KMS-11 (cell line): ENCODE data around the gene FOXR1.
A peak's percentile ranks its signal among the peaks of the same experiment; 100 is the strongest.

ENCODE experiments used
- H2AFZ ChIP-seq: fragments of 200-600 bp; sonication (generic); 2 replicates; pipeline ENCODE4 v1.6.1; 2016; ENCODE audit warnings: antibody characterized with exemption, mixed run types, low read depth
- H3K27ac ChIP-seq: fragments of 200-600 bp; sonication (generic); 2 replicates; pipeline ENCODE4 v1.6.1; 2016; ENCODE audit warnings: mild to moderate bottlenecking, mixed run types
- H3K27me3 ChIP-seq: fragments of 200-600 bp; sonication (generic); 2 replicates; pipeline ENCODE4 v1.6.1; 2017; ENCODE audit warnings: mild to moderate bottlenecking, low read depth, mixed run types, moderate library complexity; ENCODE audit not compliant: insufficient read depth
- H3K36me3 ChIP-seq: fragments of 200-600 bp; sonication (generic); 2 replicates; pipeline ENCODE4 v1.6.1; 2017; ENCODE audit warnings: mild to moderate bottlenecking, mixed run types; ENCODE audit not compliant: insufficient read depth
- H3K4me1 ChIP-seq: fragments of 200-600 bp; sonication (generic); 2 replicates; pipeline ENCODE4 v1.6.1; 2016; ENCODE audit warnings: mild to moderate bottlenecking, low read depth, mixed run types; ENCODE audit not compliant: poor library complexity, severe bottlenecking
- H3K4me2 ChIP-seq: fragments of 200-600 bp; sonication (generic); 2 replicates; pipeline ENCODE4 v1.7.0; 2016; ENCODE audit warnings: mild to moderate bottlenecking, mixed run types
- H3K4me3 ChIP-seq: fragments of 200-600 bp; sonication (generic); IDR thresholded peaks from 2 replicates; pipeline ENCODE4 v1.6.1; 2017; ENCODE audit warnings: low read depth, low read length, mixed read lengths; ENCODE audit not compliant: insufficient read depth
- H3K79me2 ChIP-seq: fragments of 200-600 bp; sonication (generic); 2 replicates; pipeline ENCODE4 v1.6.1; 2016; ENCODE audit warnings: low read depth, mixed run types; ENCODE audit not compliant: insufficient read depth
- H3K9ac ChIP-seq: fragments of 200-600 bp; sonication (generic); 2 replicates; pipeline ENCODE4 v1.6.1; 2016; ENCODE audit warnings: mild to moderate bottlenecking, mixed run types
- H4K20me1 ChIP-seq: fragments of 200-600 bp; sonication (generic); 2 replicates; pipeline ENCODE4 v1.6.1; 2016; ENCODE audit warnings: mild to moderate bottlenecking, mixed run types; ENCODE audit not compliant: insufficient read depth
- TF ChIP-seq, protein P1 (sequence below): fragments of 200-600 bp; sonication (generic); conservative IDR thresholded peaks from 2 replicates; pipeline ENCODE4 v1.6.1; 2017; ENCODE audit warnings: low read depth, mild to moderate bottlenecking, antibody characterized with exemption, low read length, moderate library complexity, mixed read lengths

The FOXR1 gene

DNA sequence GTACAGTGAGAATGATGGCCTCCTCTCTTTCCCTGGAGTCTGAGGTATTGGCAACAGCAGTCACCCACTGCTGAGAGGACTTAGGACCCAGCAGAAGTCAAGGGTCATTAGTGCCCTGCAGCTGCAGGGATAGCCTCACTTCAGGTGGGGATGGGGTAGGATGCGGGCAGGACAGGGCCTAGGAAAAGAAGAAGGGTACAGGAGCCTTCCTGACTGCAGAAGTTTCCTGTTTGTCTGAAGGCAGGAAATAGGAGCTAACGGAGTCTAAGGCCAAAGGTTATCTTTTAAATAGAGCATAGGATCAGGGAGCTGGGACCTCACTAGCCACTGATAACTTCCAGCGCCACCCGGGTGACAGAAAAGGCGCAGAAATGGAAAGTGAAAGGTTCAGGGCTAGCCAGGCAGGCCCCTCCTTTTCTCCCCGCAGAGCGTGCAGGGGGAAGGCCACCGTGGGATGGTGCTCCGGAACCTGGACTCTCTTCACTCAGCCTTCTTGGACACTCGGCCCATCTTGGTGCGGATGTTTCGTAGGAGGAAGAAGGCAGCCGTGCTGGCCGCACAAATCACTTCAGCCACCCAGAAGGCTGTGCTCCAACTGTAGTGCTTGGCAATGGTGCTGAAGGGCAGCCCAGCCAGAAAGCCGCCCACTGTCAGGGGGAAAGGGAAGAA, 53.0 kb downstream of the FOXR1 start:
- TF ChIP-seq, protein P1, sequence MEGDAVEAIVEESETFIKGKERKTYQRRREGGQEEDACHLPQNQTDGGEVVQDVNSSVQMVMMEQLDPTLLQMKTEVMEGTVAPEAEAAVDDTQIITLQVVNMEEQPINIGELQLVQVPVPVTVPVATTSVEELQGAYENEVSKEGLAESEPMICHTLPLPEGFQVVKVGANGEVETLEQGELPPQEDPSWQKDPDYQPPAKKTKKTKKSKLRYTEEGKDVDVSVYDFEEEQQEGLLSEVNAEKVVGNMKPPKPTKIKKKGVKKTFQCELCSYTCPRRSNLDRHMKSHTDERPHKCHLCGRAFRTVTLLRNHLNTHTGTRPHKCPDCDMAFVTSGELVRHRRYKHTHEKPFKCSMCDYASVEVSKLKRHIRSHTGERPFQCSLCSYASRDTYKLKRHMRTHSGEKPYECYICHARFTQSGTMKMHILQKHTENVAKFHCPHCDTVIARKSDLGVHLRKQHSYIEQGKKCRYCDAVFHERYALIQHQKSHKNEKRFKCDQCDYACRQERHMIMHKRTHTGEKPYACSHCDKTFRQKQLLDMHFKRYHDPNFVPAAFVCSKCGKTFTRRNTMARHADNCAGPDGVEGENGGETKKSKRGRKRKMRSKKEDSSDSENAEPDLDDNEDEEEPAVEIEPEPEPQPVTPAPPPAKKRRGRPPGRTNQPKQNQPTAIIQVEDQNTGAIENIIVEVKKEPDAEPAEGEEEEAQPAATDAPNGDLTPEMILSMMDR = no peak
- no peak overlapping the region for H2AFZ ChIP-seq
- no peaks in the 10 kb centered on the region for H3K27me3 ChIP-seq
- H3K4me2 ChIP-seq = peak overlapping the region; percentile 96
- H3K9ac ChIP-seq = no peak overlapping the region
- H3K79me2 ChIP-seq = peaks cover 64% of the 10 kb centered on the region
- H3K27ac ChIP-seq = peak overlapping the region; percentile 87; the same call in 1 of the 2 replicates
- H4K20me1 ChIP-seq = no peaks in the 10 kb centered on the region
- peaks cover 81% of the 10 kb centered on the region for H3K4me1 ChIP-seq
- no peaks in the 10 kb centered on the region; the same call in 1 of the 2 replicates for H3K36me3 ChIP-seq
- H3K4me3 ChIP-seq = no peak overlapping the region

DNA sequence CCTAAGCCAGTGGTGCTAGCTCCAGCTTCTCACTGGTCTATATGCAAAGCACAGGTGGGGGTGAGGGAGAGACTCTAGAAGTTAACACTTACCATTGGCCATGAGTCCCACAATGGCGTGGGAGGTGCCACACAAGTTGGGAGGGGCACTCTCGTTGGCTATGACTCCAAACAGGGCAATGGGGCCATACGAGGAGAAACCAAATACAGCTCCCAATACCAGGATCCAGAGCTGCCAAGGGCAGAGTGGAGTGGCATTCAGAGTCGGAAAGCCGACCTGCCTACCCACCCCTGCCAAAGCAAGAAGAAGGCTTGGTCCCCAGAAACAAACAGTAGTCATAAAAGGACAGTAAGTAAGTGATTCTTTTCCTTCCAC, 53.5 kb downstream of the FOXR1 start:
- Histone ChIP-seq H3K4me1 (peaks cover 79% of the 10 kb centered on the region), H3K79me2 (peaks cover 59% of the 10 kb centered on the region), H3K4me2 (peak overlapping the region; percentile 96; the same call in 1 of the 2 replicates), H3K9ac (no peak overlapping the region), H3K36me3 (no peaks in the 10 kb centered on the region; the same call in 1 of the 2 replicates), H3K4me3 (no peak overlapping the region), H3K27me3 (no peaks in the 10 kb centered on the region), H4K20me1 (no peaks in the 10 kb centered on the region), H2AFZ (no peak overlapping the region), H3K27ac (peak overlapping the region; percentile 87; the same call in 1 of the 2 replicates)
- TF ChIP-seq, protein P1 = no peak

DNA sequence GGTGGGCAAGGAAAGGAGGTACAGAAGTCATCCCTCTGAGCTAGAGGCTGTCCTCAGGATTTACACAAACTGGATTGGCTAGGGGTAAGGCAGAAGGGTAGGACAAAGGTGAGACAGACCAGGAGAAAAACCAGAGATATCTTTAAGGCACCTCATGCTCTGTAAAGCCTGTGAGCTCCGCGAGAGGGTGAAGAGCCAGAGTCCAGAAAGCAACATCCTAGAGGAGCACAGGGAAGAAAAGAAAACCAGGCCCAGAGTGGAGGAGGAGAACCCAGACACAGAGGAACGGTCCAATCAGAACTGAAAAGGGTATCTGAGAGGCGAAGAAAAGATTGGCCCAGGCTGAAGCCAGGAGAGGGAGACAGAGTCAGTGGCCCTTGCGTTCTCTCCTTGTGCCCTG, 54.0 kb downstream of the FOXR1 start:
- peaks cover 54% of the 10 kb centered on the region for H3K79me2 ChIP-seq
- peak overlapping the region; percentile 87; the same call in 1 of the 2 replicates for H3K27ac ChIP-seq
- H2AFZ ChIP-seq = no peak overlapping the region
- no peak overlapping the region for H3K4me3 ChIP-seq
- peak overlapping the region; percentile 96; the same call in 1 of the 2 replicates for H3K4me2 ChIP-seq
- H3K36me3 ChIP-seq = no peaks in the 10 kb centered on the region; the same call in 1 of the 2 replicates
- TF ChIP-seq, protein P1 = no peak
- no peaks in the 10 kb centered on the region for H3K27me3 ChIP-seq
- H4K20me1 ChIP-seq = no peaks in the 10 kb centered on the region
- H3K4me1 ChIP-seq = peaks cover 77% of the 10 kb centered on the region
- H3K9ac ChIP-seq = no peak overlapping the region

DNA sequence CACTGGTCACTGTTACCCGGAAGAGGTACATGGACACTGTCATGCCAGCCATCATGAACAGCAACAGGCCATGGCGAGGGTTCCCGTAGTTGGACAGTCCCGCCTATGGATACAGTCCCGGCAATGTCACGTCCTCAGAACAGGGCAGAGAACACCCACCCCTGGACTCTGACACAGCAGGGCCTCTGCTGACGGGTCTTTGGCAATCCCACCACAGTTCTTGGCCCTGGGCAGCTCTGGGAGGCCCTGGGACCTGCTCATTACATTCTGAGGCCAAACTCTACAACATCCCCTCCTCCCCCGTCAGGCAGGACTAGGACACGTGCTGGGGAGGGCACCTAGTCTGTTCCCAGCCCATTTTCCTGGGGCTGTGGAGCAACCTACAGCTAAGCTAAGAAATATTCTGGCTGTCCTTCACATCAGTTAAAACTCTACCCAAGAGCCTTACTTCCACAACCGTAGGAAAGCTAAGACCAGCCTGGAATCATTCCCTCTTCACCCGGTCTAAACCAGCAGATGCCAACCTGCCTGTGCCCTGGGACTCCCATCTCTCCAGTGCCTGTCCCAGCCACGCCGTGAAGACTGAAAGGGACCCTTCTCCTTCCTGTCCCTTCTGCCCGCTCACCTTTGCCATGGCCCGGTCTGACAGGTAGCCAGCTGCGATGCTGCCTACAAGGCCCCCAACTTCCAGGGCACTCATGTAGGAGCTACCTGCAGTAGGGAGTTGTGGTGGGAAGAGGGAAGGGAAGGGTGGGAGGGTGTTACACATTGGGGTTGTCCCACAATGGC, 54.6 kb downstream of the FOXR1 start:
- Histone ChIP-seq H3K27ac (no peak overlapping the region; the same call in 1 of the 2 replicates), H3K4me2 (no peak overlapping the region; the same call in 1 of the 2 replicates), H3K4me3 (no peak overlapping the region), H2AFZ (no peak overlapping the region), H3K36me3 (no peaks in the 10 kb centered on the region; the same call in 1 of the 2 replicates), H3K4me1 (peaks cover 70% of the 10 kb centered on the region), H3K79me2 (peaks cover 48% of the 10 kb centered on the region), H4K20me1 (no peaks in the 10 kb centered on the region), H3K27me3 (no peaks in the 10 kb centered on the region), H3K9ac (no peak overlapping the region)
- TF ChIP-seq, protein P1 = no peak
